WTC11 (cell line): ENCODE data around the gene FAM187B.

ENCODE experiments used
- ESRRA ChIP-seq: sonication (generic); formaldehyde crosslinking; IDR thresholded peaks from 2 replicates; pipeline ENCODE4 v1.8.1; 2022; ENCODE audit warnings: mild to moderate bottlenecking, missing genetic modification reagents, borderline replicate concordance
- TEAD4 ChIP-seq: sonication (generic); formaldehyde crosslinking; IDR thresholded peaks from 2 replicates; pipeline ENCODE4 v1.8.0; 2022; ENCODE audit warnings: mild to moderate bottlenecking, missing genetic modification reagents
- ZNF138 ChIP-seq: sonication (generic); formaldehyde crosslinking; conservative IDR thresholded peaks from 2 replicates; pipeline ENCODE4 v1.8.1; 2022; ENCODE audit warnings: mild to moderate bottlenecking, moderate library complexity, missing genetic modification reagents
- TF ChIP-seq, protein P1 (sequence below): fragments of 200-600 bp; IDR thresholded peaks from 2 replicates; pipeline ENCODE4 v1.8.0; 2022; ENCODE audit warnings: antibody characterized with exemption
- TF ChIP-seq, protein P2 (sequence below): sonication (generic); formaldehyde crosslinking; IDR thresholded peaks from 2 replicates; pipeline ENCODE4 v1.8.1; 2023; ENCODE audit warnings: mild to moderate bottlenecking, missing genetic modification reagents, moderate library complexity

DNA sequence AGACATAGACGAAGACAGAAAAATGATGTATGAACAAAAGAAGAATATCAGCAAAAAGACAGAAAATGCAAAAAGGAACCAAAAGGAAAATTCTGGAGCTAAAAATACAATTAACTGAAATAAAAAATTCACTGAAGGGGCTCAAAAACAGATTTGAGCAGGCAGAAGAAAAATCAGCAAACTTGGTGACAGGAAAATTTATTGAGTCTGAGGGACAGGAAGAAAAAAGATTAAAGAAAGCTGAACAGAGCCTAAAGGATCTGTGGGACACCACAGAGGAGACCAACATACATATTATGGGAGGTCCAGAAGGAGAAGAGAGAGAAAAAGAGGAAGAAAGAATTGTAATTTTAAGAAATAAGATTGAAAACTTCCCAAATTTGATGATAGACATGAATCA is 12.9 kb upstream of the FAM187B start:
- TF ChIP-seq ESRRA (CRISPR knock-in tag) (no peak), ZNF138 (no peak), TEAD4 (CRISPR knock-in tag) (no peak)
- TF ChIP-seq, protein P1, sequence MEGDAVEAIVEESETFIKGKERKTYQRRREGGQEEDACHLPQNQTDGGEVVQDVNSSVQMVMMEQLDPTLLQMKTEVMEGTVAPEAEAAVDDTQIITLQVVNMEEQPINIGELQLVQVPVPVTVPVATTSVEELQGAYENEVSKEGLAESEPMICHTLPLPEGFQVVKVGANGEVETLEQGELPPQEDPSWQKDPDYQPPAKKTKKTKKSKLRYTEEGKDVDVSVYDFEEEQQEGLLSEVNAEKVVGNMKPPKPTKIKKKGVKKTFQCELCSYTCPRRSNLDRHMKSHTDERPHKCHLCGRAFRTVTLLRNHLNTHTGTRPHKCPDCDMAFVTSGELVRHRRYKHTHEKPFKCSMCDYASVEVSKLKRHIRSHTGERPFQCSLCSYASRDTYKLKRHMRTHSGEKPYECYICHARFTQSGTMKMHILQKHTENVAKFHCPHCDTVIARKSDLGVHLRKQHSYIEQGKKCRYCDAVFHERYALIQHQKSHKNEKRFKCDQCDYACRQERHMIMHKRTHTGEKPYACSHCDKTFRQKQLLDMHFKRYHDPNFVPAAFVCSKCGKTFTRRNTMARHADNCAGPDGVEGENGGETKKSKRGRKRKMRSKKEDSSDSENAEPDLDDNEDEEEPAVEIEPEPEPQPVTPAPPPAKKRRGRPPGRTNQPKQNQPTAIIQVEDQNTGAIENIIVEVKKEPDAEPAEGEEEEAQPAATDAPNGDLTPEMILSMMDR = no peak
- TF ChIP-seq, protein P2, sequence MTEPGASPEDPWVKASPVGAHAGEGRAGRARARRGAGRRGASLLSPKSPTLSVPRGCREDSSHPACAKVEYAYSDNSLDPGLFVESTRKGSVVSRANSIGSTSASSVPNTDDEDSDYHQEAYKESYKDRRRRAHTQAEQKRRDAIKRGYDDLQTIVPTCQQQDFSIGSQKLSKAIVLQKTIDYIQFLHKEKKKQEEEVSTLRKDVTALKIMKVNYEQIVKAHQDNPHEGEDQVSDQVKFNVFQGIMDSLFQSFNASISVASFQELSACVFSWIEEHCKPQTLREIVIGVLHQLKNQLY = no peak
